HFFc6 (cell line): ENCODE measurements around the gene ALK. TPM values are rescaled to one million over a fixed set of nuclear protein-coding genes. Genes with fewer than 3 reads are reported as not detected.

Experiments
- DNase-seq: peaks from one replicate; pipeline ENCODE4 v3.0.0-alpha.2; 2018
- H3K27ac Mint-ChIP-seq: 2 replicates; pipeline ENCODE4 v1.8.0; 2020; ENCODE audit warnings: mild to moderate bottlenecking, mixed read lengths
- H3K27me3 Mint-ChIP-seq: 2 replicates; pipeline ENCODE4 v1.8.0; 2021; ENCODE audit warnings: mild to moderate bottlenecking, moderate library complexity, mixed read lengths; ENCODE audit not compliant: insufficient read depth
- H3K36me3 Mint-ChIP-seq: 2 replicates; pipeline ENCODE4 v1.8.0; 2021; ENCODE audit warnings: low read depth, mixed read lengths
- H3K4me1 Mint-ChIP-seq: 2 replicates; pipeline ENCODE4 v1.8.0; 2020; ENCODE audit warnings: low read depth, mixed read lengths
- H3K4me3 Mint-ChIP-seq: 2 replicates; pipeline ENCODE4 v1.8.0; 2020; ENCODE audit warnings: mild to moderate bottlenecking, moderate library complexity, mixed read lengths
- H3K9me3 Mint-ChIP-seq: 2 replicates; pipeline ENCODE4 v1.8.0; 2020; ENCODE audit warnings: mild to moderate bottlenecking, mixed read lengths
- CTCF ChIP-seq: fragments of 200-600 bp; sonication (generic); IDR thresholded peaks from 2 replicates; pipeline ENCODE4 v1.5.0; 2021; ENCODE audit warnings: antibody characterized with exemption, mild to moderate bottlenecking
- total RNA-seq, 6 experiments: library from RNA; stranded (reverse); fragmentation: NEBNext Ultra II Directional; extraction: Animal tissue kit (Norgen Biotek cat#: 25700); gene quantifications; 2 replicates in 1 of 6; 3 replicates in 5 of 6; pipeline ENCODE4 v1.2.3, GENCODE V29; 2021

ALK gene
- total RNA-seq, 6 experiments from 2014 or later, result not detected

GRCh38 chr2:29601321-29601720, 320.1 kb downstream of the ALK start:
- no peak overlapping the region for H3K4me3 Mint-ChIP-seq
- no peak for DNase-seq
- peaks cover 3% of the 10 kb centered on the region; the same call in 1 of the 2 replicates for H3K9me3 Mint-ChIP-seq
- no peak overlapping the region for H3K27ac Mint-ChIP-seq
- H3K4me1 Mint-ChIP-seq, result peaks cover 23% of the 10 kb centered on the region
- TF ChIP-seq CTCF, result no peak
- H3K36me3 Mint-ChIP-seq, result peaks cover 11% of the 10 kb centered on the region; the same call in 1 of the 2 replicates
- peaks cover 6% of the 10 kb centered on the region for H3K27me3 Mint-ChIP-seq

GRCh38 chr2:29599946-29600345, 321.4 kb downstream of the ALK start:
- TF ChIP-seq CTCF, result no peak
- Mint-ChIP-seq H3K36me3 (peaks cover 6% of the 10 kb centered on the region; the same call in 1 of the 2 replicates), H3K27ac (no peak overlapping the region), H3K9me3 (peaks cover 3% of the 10 kb centered on the region; the same call in 1 of the 2 replicates), H3K4me3 (no peak overlapping the region), H3K4me1 (peaks cover 12% of the 10 kb centered on the region), H3K27me3 (peaks cover 9% of the 10 kb centered on the region)
- DNase-seq, result no peak

- H3K4me3 Mint-ChIP-seq, result no peak overlapping the region
- peaks cover 9% of the 10 kb centered on the region for H3K27me3 Mint-ChIP-seq
- H3K36me3 Mint-ChIP-seq, result peaks cover 6% of the 10 kb centered on the region; the same call in 1 of the 2 replicates
- peaks cover 12% of the 10 kb centered on the region for H3K4me1 Mint-ChIP-seq
- TF ChIP-seq CTCF, result no peak
- H3K27ac Mint-ChIP-seq, result no peak overlapping the region
- DNase-seq, result no peak
- H3K9me3 Mint-ChIP-seq, result peaks cover 3% of the 10 kb centered on the region; the same call in 1 of the 2 replicates
Measured at GRCh38 chr2:29598978-29599377, 322.4 kb downstream of the ALK start.

- Mint-ChIP-seq H3K36me3 (peaks cover 6% of the 10 kb centered on the region; the same call in 1 of the 2 replicates), H3K27ac (no peak overlapping the region), H3K9me3 (peaks cover 3% of the 10 kb centered on the region; the same call in 1 of the 2 replicates), H3K4me3 (no peak overlapping the region), H3K4me1 (peaks cover 9% of the 10 kb centered on the region), H3K27me3 (peaks cover 10% of the 10 kb centered on the region)
- DNase-seq, result no peak
- no peak for TF ChIP-seq CTCF
Measured at GRCh38 chr2:29597035-29597434, 324.4 kb downstream of the ALK start.

GRCh38 chr2:29596584-29596983, 324.8 kb downstream of the ALK start:
- Mint-ChIP-seq H3K27ac (no peak overlapping the region), H3K4me1 (peaks cover 4% of the 10 kb centered on the region), H3K4me3 (no peak overlapping the region), H3K27me3 (peaks cover 11% of the 10 kb centered on the region), H3K9me3 (peaks cover 3% of the 10 kb centered on the region; the same call in 1 of the 2 replicates), H3K36me3 (peaks cover 6% of the 10 kb centered on the region; the same call in 1 of the 2 replicates)
- TF ChIP-seq CTCF, result no peak
- no peak for DNase-seq
